Measurements from ENCODE around the gene CYB5RL.

GRCh38 chr1:54165146-54165545 lies 34.7 kb downstream of the CYB5RL start:
- TF ChIP-seq CTCF (IDR thresholded peaks at IDR 0.05) (no peak), POLR2A (IDR thresholded peaks at IDR 0.05) (no peak)
